KG1 (cell line): ENCODE data around the gene SUPT16H.
"Not testable (repeated sequence)": the region's sequence is repeated elsewhere in the genome, so short reads cannot be mapped to it uniquely, and the experiment has no call there.

Source experiments
- DNase-seq: peaks from one replicate; lab custom pipeline; 2025; lab: John Stamatoyannopoulos, UW

The SUPT16H gene

GRCh38 chr14:21367582-21368144 is 16.2 kb downstream of the SUPT16H start:
- no peak for DNase-seq

DNA sequence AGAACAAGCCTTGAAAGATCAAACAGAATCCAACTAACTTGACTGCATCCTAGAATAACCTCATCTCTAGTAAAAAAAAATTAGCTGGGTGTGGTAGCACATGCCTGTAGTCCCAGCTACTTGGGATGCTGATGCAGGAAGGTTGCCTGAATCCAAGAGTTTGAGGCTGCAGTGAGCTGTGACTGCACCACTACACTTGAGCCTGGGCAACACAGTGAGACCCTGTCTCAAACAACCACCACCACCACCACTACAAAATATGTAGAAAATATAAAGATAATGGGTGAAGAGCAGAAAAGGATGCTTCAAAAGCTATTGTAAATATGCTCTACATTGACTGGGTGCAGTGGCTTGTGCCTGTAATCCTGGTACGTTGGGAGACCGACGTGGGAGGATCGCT is 27.3 kb downstream of the SUPT16H start:
- DNase-seq: no peak

- DNase-seq: peak; percentile 25
Measured at GRCh38 chr14:21352587-21352986, 31.2 kb downstream of the SUPT16H start.

GRCh38 chr14:21350539-21350938 is 33.3 kb downstream of the SUPT16H start:
- DNase-seq: no peak

DNA sequence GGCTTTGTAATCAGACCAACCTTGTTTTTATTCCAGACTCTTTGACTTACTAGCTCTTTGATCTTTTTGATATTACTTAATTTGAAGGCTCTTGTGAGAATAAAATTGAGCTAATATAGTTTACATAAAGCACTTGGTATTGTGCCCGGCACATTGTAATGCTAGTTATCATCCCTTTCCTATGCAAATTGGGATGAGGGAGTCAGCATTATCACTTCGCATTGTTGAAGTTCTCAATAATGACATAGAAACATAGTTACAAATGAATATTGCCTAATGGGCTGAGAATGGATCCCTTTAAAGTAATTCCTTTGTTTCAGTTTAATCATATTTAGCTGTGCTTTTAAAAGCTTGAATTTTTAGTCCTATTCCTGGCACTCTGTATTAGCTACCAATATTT is 36.6 kb downstream of the SUPT16H start:
- DNase-seq: no peak

- DNase-seq: no peak
Measured at GRCh38 chr14:21346532-21347135, 37.2 kb downstream of the SUPT16H start.

- no peak for DNase-seq
Measured at GRCh38 chr14:21343035-21343794, 40.6 kb downstream of the SUPT16H start.

DNA sequence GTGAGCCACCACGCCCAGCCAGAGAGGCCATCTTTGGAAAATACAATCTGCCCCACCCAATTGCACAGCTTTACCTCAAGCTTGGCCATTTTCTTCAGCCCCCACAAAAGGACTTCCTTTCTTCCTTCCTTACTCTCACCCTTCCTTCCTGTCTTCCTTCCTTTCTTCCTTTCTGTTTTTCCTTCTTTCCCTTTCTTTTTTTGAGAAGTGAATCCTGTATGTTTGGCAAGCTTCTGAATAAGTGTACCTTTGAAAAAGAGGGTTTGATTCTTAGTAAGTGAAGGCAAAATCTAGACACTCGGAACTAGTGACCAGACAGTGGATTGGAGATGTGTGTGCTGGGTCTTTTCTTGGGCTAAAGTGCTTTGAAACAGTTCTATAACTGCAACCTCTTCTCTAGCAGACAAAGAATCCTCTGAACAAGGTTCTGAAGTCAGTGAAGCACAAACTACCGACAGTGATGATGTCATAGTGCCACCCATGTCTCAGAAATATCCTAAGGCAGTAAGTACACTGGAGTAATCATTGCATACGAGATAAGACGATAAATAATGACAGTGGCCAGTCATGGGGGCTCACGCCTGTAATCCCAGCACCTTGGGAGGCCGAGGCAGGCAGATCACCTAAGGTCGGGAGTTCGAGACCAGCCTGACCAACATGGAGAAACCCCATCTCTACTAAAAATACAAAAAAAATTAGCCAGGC is 49.5 kb downstream of the SUPT16H start:
- no peak for DNase-seq

GRCh38 chr14:21332950-21333349 is 50.9 kb downstream of the SUPT16H start:
- DNase-seq: no peak

- DNase-seq: no peak
Measured at GRCh38 chr14:21326972-21327371, 56.8 kb downstream of the SUPT16H start.

GRCh38 chr14:21322716-21323115 is 61.1 kb downstream of the SUPT16H start:
- no peak for DNase-seq

DNA sequence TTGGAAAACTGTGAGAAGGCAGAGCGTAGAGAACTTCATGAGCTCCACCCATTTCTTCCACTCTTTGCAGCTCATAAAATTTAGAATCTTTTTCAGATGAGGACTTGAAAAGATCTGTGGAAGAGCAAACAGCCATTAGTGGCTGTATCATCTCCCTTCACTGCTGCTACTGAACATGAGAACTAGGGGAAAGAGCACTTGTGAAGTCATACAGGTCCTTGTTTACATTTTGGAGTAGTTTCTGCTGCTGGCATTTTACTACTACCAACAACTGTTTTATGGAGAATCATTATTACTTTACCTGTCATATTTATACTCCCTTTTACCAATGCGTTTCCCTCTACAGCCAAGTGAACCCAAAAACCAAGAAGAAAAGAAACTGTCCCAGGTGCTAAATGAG is 62.9 kb downstream of the SUPT16H start:
- DNase-seq: no peak

GRCh38 chr14:21317398-21317797 is 66.4 kb downstream of the SUPT16H start:
- no peak for DNase-seq

GRCh38 chr14:21313512-21313911 is 70.3 kb downstream of the SUPT16H start:
- no peak for DNase-seq

GRCh38 chr14:21311614-21312013 is 72.2 kb downstream of the SUPT16H start:
- no peak for DNase-seq

GRCh38 chr14:21309956-21310355 is 73.9 kb downstream of the SUPT16H start:
- no peak for DNase-seq

DNA sequence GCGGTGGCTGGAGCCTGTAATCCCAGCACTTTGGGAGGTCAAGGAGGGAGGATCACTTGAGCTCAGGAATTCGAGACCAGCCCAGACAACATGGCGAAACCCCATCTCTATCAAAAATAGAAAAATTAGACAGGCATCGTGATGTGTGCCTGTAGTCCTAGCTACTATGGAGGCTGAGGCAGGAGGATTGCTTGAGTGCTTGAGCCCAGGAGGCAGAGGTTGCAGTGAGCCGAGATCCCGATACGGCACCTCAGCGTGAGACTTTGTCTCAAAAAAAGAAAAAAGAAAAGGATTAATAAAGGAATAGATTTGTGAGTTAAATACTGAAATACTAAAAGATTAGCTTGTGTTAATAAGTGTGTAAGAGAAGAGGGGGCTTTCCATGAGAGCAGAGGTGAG is 74.6 kb downstream of the SUPT16H start:
- no peak for DNase-seq

GRCh38 chr14:21308479-21309237 is 75.2 kb downstream of the SUPT16H start:
- DNase-seq: no peak

DNA sequence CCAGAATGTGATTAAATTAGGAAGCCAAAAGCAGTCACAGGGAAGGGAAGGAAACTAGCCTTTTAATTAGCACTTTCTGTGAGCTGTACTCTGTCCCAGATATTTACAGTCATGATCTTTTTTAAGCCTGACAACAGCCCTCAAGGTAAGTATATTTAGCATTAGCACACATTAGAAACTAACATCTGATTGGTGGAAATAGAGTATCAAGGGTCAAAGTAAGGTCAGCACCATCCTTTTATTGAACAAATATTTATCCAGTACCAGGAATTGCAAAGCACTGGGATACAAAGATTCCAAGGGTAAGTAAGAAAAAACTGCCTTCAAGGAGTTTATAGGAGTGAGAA is 75.7 kb downstream of the SUPT16H start:
- no peak for DNase-seq

DNA sequence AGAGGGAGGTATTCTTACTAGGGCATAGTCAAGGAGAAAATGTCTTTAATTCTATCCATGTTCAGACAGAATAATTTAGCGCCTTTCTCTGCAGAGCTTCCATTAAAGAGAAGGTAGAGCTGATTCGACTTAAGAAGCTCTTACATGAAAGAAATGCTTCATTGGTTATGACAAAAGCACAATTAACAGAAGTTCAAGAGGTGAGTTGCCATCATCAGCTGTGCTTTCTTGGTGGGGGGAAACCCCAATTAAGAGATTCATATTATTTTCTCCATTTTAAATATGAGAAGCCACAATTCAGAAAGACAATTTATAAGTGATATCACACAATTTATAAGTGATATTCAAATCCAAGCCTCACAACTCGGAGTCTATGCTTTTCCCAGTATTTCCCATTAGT is 76.2 kb downstream of the SUPT16H start:
- DNase-seq: no peak

DNA sequence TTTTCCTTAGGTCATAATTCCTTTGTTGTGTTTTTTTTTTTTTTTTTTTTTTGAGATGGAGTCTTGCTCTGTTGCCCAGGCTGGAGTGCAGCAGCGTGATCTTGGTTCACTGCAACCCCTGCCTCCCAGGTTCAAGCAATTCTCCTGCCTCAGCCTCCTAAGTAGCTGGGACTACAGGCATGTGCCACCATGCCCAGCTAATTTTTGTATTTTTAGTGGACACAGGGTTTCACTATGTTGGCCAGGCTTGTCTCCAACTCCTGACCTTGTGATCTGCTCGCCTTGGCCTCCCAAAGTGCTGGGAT is 81.0 kb downstream of the SUPT16H start:
- DNase-seq: not testable (repeated sequence)

DNA sequence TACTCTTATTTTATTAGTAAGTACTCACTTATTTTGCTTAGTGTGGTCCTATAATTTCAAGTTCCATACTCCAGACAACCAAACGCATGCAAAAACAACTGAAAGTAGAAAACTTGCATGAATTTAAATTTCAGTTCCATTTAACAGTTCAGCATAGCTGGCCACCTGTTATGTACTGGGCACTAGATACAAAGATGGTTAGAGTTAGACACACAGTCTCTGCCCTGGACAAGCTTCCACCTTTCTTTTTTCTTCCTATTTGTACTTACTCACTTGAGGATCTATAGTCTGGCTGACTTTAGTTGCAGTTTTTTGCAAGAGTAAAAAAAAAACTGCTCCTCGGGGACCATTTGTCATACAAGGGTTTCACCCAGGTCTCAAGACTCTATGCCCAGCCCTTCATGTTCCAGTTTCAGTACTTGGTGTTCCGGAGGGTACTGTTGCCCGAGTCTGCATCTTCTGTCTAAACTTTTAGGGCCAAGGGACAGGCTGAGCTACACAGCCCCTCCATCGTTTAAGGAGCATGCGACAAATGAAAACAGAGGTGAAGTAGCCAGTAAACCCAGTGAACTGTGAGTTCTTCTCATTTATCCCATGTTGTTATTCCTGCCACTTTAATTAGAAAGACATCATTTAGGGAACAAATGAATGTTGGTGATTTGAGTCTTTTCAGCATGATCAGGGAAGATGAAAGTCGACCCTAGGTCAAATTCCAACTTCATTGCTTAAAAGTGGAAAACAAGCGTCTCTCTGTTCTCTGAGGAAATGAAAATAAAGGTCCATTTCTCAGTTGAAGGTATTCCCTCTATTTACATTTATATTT is 81.6 kb downstream of the SUPT16H start:
- DNase-seq: no peak
